ENCODE measurements around the gene NDUFS6. TPM values are rescaled to one million over a fixed set of nuclear protein-coding genes. Genes with fewer than 3 reads are reported as not detected.

The NDUFS6 gene
- total RNA-seq, 1 donor from 2014 or later, result 27.0 TPM

Other genes with a start within 250 kb of the NDUFS6 start
- 31.1 TPM for gene MRPL36, start 1.6 kb upstream of the NDUFS6 start, total RNA-seq
- not detected for gene IRX4, start 81.5 kb downstream of the NDUFS6 start, total RNA-seq